ENCODE data around the gene AFAP1. TPM values are rescaled to one million over a fixed set of nuclear protein-coding genes. Genes with fewer than 3 reads are reported as not detected.

AFAP1 gene
- total RNA-seq, 1 donor from 2014 or later = 57.6 TPM

GRCh38 chr4:7857993-7858392 lies 81.7 kb downstream of the AFAP1 start:
- intact Hi-C loops (cut with micrococcal nuclease) = loop anchor here (1.0 to 5.0 kb wide), 3 partner anchors 9 to 101 kb away; no protein-coding TSS in a partner anchor

GRCh38 chr4:7857238-7857701 lies 82.4 kb downstream of the AFAP1 start:
- no peaks in the 10 kb centered on the region for H3K27me3 Mint-ChIP-seq (ENCODE audit: low read depth)
- intact Hi-C loops (cut with micrococcal nuclease) = loop anchor here (1.0 to 5.0 kb wide), 3 partner anchors 10 to 100 kb away; no protein-coding TSS in a partner anchor
- no peaks in the 10 kb centered on the region for H3K9me3 Mint-ChIP-seq
- H3K4me3 Mint-ChIP-seq (ENCODE audit: low read depth) = peak overlapping the region; percentile 76
- DNase-seq (ENCODE audit: low spot score) = no peak
- peaks cover 61% of the 10 kb centered on the region for H3K4me1 Mint-ChIP-seq (ENCODE audit: low read depth)
- H3K36me3 Mint-ChIP-seq (ENCODE audit: low read depth) = peaks cover 46% of the 10 kb centered on the region
- H3K27ac Mint-ChIP-seq = peak overlapping the region; percentile 85

More at GRCh38 chr4:7857993-7858392, 81.7 kb downstream of the AFAP1 start:
- no peak for DNase-seq (ENCODE audit: low spot score)
- Mint-ChIP-seq H3K9me3 (no peaks in the 10 kb centered on the region), H3K27ac (no peak overlapping the region), H3K27me3 (ENCODE audit: low read depth) (no peaks in the 10 kb centered on the region), H3K4me1 (ENCODE audit: low read depth) (peaks cover 53% of the 10 kb centered on the region), H3K4me3 (ENCODE audit: low read depth) (no peak overlapping the region), H3K36me3 (ENCODE audit: low read depth) (peaks cover 39% of the 10 kb centered on the region)

- H3K4me1 Mint-ChIP-seq (ENCODE audit: low read depth) = peaks cover 69% of the 10 kb centered on the region
- H3K27ac Mint-ChIP-seq = peak overlapping the region; percentile 42
- H3K4me3 Mint-ChIP-seq (ENCODE audit: low read depth) = no peak overlapping the region
- peaks cover 54% of the 10 kb centered on the region for H3K36me3 Mint-ChIP-seq (ENCODE audit: low read depth)
- intact Hi-C loops (cut with micrococcal nuclease) = loop anchor here (1.0 to 5.0 kb wide), 4 partner anchors 8 to 114 kb away; no protein-coding TSS in a partner anchor
- H3K9me3 Mint-ChIP-seq = no peaks in the 10 kb centered on the region
- DNase-seq (ENCODE audit: low spot score) = no peak
- no peaks in the 10 kb centered on the region for H3K27me3 Mint-ChIP-seq (ENCODE audit: low read depth)
Observed at GRCh38 chr4:7855731-7856130, 83.9 kb downstream of the AFAP1 start.

- intact Hi-C loops (cut with micrococcal nuclease) = loop anchor here (1.0 to 5.0 kb wide), 4 partner anchors 8 to 114 kb away; no protein-coding TSS in a partner anchor
- Mint-ChIP-seq H3K36me3 (ENCODE audit: low read depth) (peaks cover 52% of the 10 kb centered on the region), H3K4me3 (ENCODE audit: low read depth) (peak overlapping the region; percentile 38), H3K9me3 (no peaks in the 10 kb centered on the region), H3K27me3 (ENCODE audit: low read depth) (no peaks in the 10 kb centered on the region), H3K27ac (peak overlapping the region; percentile 66), H3K4me1 (ENCODE audit: low read depth) (peaks cover 76% of the 10 kb centered on the region)
- DNase-seq (ENCODE audit: low spot score) = peak; percentile 76
Observed at GRCh38 chr4:7854697-7855370, 84.8 kb downstream of the AFAP1 start.

- intact Hi-C loops (cut with micrococcal nuclease) = no loop called here
- Mint-ChIP-seq H3K27me3 (ENCODE audit: low read depth) (no peaks in the 10 kb centered on the region), H3K4me1 (ENCODE audit: low read depth) (peaks cover 78% of the 10 kb centered on the region), H3K27ac (peak overlapping the region; percentile 66), H3K4me3 (ENCODE audit: low read depth) (peak overlapping the region; percentile 19), H3K9me3 (no peaks in the 10 kb centered on the region), H3K36me3 (ENCODE audit: low read depth) (peaks cover 58% of the 10 kb centered on the region)
- no peak for DNase-seq (ENCODE audit: low spot score)
Observed at GRCh38 chr4:7854216-7854615, 85.4 kb downstream of the AFAP1 start.

- H3K27ac Mint-ChIP-seq = no peak overlapping the region
- peaks cover 72% of the 10 kb centered on the region for H3K4me1 Mint-ChIP-seq (ENCODE audit: low read depth)
- H3K4me3 Mint-ChIP-seq (ENCODE audit: low read depth) = no peak overlapping the region
- intact Hi-C loops (cut with micrococcal nuclease) = no loop called here
- H3K9me3 Mint-ChIP-seq = no peaks in the 10 kb centered on the region
- no peak for DNase-seq (ENCODE audit: low spot score)
- H3K36me3 Mint-ChIP-seq (ENCODE audit: low read depth) = peaks cover 62% of the 10 kb centered on the region
- no peaks in the 10 kb centered on the region for H3K27me3 Mint-ChIP-seq (ENCODE audit: low read depth)
Observed at GRCh38 chr4:7853271-7853670, 86.4 kb downstream of the AFAP1 start.

- no peaks in the 10 kb centered on the region for H3K27me3 Mint-ChIP-seq (ENCODE audit: low read depth)
- H3K9me3 Mint-ChIP-seq = no peaks in the 10 kb centered on the region
- no peak overlapping the region for H3K4me3 Mint-ChIP-seq (ENCODE audit: low read depth)
- DNase-seq (ENCODE audit: low spot score) = no peak
- no peak overlapping the region for H3K27ac Mint-ChIP-seq
- intact Hi-C loops (cut with micrococcal nuclease) = no loop called here
- H3K4me1 Mint-ChIP-seq (ENCODE audit: low read depth) = peaks cover 68% of the 10 kb centered on the region
- H3K36me3 Mint-ChIP-seq (ENCODE audit: low read depth) = peaks cover 65% of the 10 kb centered on the region
Observed at GRCh38 chr4:7852568-7853185, 87.0 kb downstream of the AFAP1 start.

- H3K27ac Mint-ChIP-seq = no peak overlapping the region
- no peak for DNase-seq (ENCODE audit: low spot score)
- no peak overlapping the region for H3K4me3 Mint-ChIP-seq (ENCODE audit: low read depth)
- intact Hi-C loops (cut with micrococcal nuclease) = no loop called here
- H3K27me3 Mint-ChIP-seq (ENCODE audit: low read depth) = no peaks in the 10 kb centered on the region
- H3K4me1 Mint-ChIP-seq (ENCODE audit: low read depth) = peaks cover 55% of the 10 kb centered on the region
- H3K9me3 Mint-ChIP-seq = no peaks in the 10 kb centered on the region
- peaks cover 62% of the 10 kb centered on the region for H3K36me3 Mint-ChIP-seq (ENCODE audit: low read depth)
Observed at GRCh38 chr4:7850489-7850888, 89.2 kb downstream of the AFAP1 start.

GRCh38 chr4:7847206-7847605 lies 92.5 kb downstream of the AFAP1 start:
- Mint-ChIP-seq H3K4me1 (ENCODE audit: low read depth) (peaks cover 39% of the 10 kb centered on the region), H3K27ac (no peak overlapping the region), H3K27me3 (ENCODE audit: low read depth) (no peaks in the 10 kb centered on the region), H3K36me3 (ENCODE audit: low read depth) (peaks cover 53% of the 10 kb centered on the region), H3K9me3 (no peaks in the 10 kb centered on the region), H3K4me3 (ENCODE audit: low read depth) (no peak overlapping the region)
- intact Hi-C loops (cut with micrococcal nuclease) = no loop called here
- no peak for DNase-seq (ENCODE audit: low spot score)

GRCh38 chr4:7845493-7846128 lies 94.0 kb downstream of the AFAP1 start:
- Mint-ChIP-seq H3K27me3 (ENCODE audit: low read depth) (no peaks in the 10 kb centered on the region), H3K9me3 (no peaks in the 10 kb centered on the region), H3K36me3 (ENCODE audit: low read depth) (peaks cover 50% of the 10 kb centered on the region), H3K27ac (peak overlapping the region; percentile 18), H3K4me1 (ENCODE audit: low read depth) (peaks cover 30% of the 10 kb centered on the region), H3K4me3 (ENCODE audit: low read depth) (no peak overlapping the region)
- intact Hi-C loops (cut with micrococcal nuclease) = no loop called here
- DNase-seq (ENCODE audit: low spot score) = no peak

- Mint-ChIP-seq H3K4me3 (ENCODE audit: low read depth) (no peak overlapping the region), H3K36me3 (ENCODE audit: low read depth) (peaks cover 44% of the 10 kb centered on the region), H3K9me3 (no peaks in the 10 kb centered on the region), H3K27ac (no peak overlapping the region), H3K4me1 (ENCODE audit: low read depth) (peaks cover 22% of the 10 kb centered on the region), H3K27me3 (ENCODE audit: low read depth) (no peaks in the 10 kb centered on the region)
- DNase-seq (ENCODE audit: low spot score) = no peak
- intact Hi-C loops (cut with micrococcal nuclease) = loop anchor here (5.0 kb wide), 1 partner anchor 42 kb away; no protein-coding TSS in a partner anchor
Observed at GRCh38 chr4:7844594-7844991, 95.1 kb downstream of the AFAP1 start.

GRCh38 chr4:7843831-7844593 lies 95.6 kb downstream of the AFAP1 start:
- Mint-ChIP-seq H3K4me1 (ENCODE audit: low read depth) (peaks cover 20% of the 10 kb centered on the region), H3K27me3 (ENCODE audit: low read depth) (no peaks in the 10 kb centered on the region), H3K36me3 (ENCODE audit: low read depth) (peaks cover 38% of the 10 kb centered on the region), H3K27ac (no peak overlapping the region), H3K4me3 (ENCODE audit: low read depth) (no peak overlapping the region), H3K9me3 (no peaks in the 10 kb centered on the region)
- intact Hi-C loops (cut with micrococcal nuclease) = loop anchor here (5.0 kb wide), 1 partner anchor 42 kb away; no protein-coding TSS in a partner anchor
- peak; percentile 51 for DNase-seq (ENCODE audit: low spot score)

All from activated T-helper 2 cell treated with anti-CD3 and anti-CD28 coated beads, Interferon-gamma antibody, Interleukin-2, Interleukin-4, amounts not matched to agents 10 μg/mL and 5 μg/mL and 100 μg/mL, durations not matched to agents 14 hours and 24 hours and 36 hours (primary cell).